GM12801 (cell line): ENCODE data around the gene SSRP1.

Experiments
- CTCF ChIP-seq: IDR thresholded peaks from one replicate; pipeline ENCODE4 v1.5.1; 2011; ENCODE audit warnings: control low read depth; ENCODE audit not compliant: insufficient read length; ENCODE audit errors: extremely low read depth

Gene SSRP1

GRCh38 chr11:57283231-57283990, 52.3 kb downstream of the SSRP1 start:
- no peak for TF ChIP-seq CTCF

DNA sequence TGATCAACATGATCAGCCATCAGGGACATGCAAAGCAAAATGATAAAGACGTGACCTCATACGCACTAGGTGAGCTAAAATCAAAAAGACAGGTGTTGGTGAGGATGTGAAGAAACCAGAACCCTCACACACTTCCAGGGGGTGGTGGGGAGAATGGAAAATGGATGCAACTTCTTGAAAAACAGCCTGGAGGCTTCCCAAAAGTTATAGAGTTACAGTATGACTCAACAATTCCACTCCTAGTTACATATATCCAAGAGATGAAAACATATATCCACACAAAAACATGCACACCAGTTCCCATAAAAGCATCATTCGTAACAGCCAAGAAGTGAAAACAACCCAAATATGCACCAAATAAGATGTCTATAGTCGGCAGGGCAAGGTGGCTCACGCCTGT, 56.6 kb downstream of the SSRP1 start:
- no peak for TF ChIP-seq CTCF

GRCh38 chr11:57278721-57279095, 57.0 kb downstream of the SSRP1 start:
- TF ChIP-seq CTCF, result no peak

- TF ChIP-seq CTCF, result no peak
Observed at GRCh38 chr11:57277845-57278720, 57.6 kb downstream of the SSRP1 start.

GRCh38 chr11:57276971-57277675, 58.6 kb downstream of the SSRP1 start:
- no peak for TF ChIP-seq CTCF

DNA sequence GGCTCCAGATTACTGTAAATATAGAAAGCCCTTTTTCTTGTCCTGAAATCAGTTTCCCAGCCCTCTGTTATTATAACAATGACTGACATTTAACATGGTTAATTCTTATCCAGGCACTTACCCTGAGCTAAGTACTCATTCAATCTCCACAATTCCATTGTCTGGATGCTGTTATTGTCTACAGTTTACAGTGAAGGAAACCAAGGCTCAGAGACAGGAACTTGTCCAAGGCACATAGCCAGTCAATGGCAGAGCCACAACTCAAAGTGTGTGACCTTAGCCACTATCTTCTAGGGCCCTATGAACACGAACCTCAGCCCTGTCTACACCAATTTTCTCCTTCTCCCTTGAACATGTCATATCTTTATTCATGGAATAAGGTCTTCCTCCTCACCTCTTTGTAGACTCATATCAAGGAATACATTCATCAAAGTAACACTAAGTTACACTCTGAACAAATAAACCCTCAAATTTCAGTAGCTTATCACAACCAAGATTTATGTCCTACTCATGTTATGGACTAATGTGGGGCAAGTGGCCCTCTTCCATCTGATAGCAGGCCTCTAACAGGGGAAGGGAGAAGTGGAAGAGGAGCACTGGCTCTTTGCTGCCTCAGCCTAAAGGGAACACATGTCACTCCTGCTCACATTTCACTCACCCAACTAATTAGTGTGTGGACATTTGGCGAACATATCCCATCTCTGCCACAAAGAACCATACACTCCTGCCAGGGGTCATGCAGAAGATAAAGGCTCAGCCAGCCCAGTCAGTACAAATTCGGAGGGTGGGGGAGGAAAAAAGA, 59.3 kb downstream of the SSRP1 start:
- TF ChIP-seq CTCF, result no peak
